GM20431 (cell line): ENCODE results near the gene RPS6KA3.
"Not testable (repeated sequence)": the region's sequence is repeated elsewhere in the genome, so short reads cannot be mapped to it uniquely, and the experiment has no call there.

Experiments used
- in situ Hi-C: fragments of 300-500 bp; cut with MseI, MboI; formaldehyde crosslinking; loops from one replicate; pipeline ENCODE4 v1.15.0; 2020; ENCODE audit warnings: low sequenced_read_pairs; ENCODE audit not compliant: unreplicated experiment

RPS6KA3 gene

GRCh38 chrX:20225488-20225833 is 41.2 kb downstream of the RPS6KA3 start:
- in situ Hi-C loops = no loop called here

- in situ Hi-C loops = no loop called here
Observed at GRCh38 chrX:20224814-20225487, 41.8 kb downstream of the RPS6KA3 start.

- in situ Hi-C loops = no loop called here
Observed at GRCh38 chrX:20221902-20222301, 44.8 kb downstream of the RPS6KA3 start.

- in situ Hi-C loops = no loop called here
Observed at GRCh38 chrX:20218836-20219505, 47.7 kb downstream of the RPS6KA3 start.

- in situ Hi-C loops = no loop called here
Observed at GRCh38 chrX:20217906-20218305, 48.8 kb downstream of the RPS6KA3 start.

GRCh38 chrX:20217271-20217670 is 49.4 kb downstream of the RPS6KA3 start:
- in situ Hi-C loops = no loop called here

- in situ Hi-C loops = no loop called here
Observed at GRCh38 chrX:20215565-20215964, 51.1 kb downstream of the RPS6KA3 start.

- in situ Hi-C loops = no loop called here
Observed at GRCh38 chrX:20212486-20213089, 54.1 kb downstream of the RPS6KA3 start.

GRCh38 chrX:20211261-20211786 is 55.4 kb downstream of the RPS6KA3 start:
- in situ Hi-C loops = no loop called here

- in situ Hi-C loops = no loop called here
Observed at GRCh38 chrX:20205927-20206708, 60.6 kb downstream of the RPS6KA3 start.

GRCh38 chrX:20204351-20204750 is 62.4 kb downstream of the RPS6KA3 start:
- in situ Hi-C loops = no loop called here

- in situ Hi-C loops = no loop called here
Observed at GRCh38 chrX:20197641-20198210, 69.0 kb downstream of the RPS6KA3 start.

GRCh38 chrX:20189171-20189570 is 77.5 kb downstream of the RPS6KA3 start:
- in situ Hi-C loops = no loop called here

GRCh38 chrX:20181598-20182329 is 84.9 kb downstream of the RPS6KA3 start:
- in situ Hi-C loops = no loop called here

- in situ Hi-C loops = no loop called here
Observed at GRCh38 chrX:20177093-20177492, 89.6 kb downstream of the RPS6KA3 start.

- in situ Hi-C loops = no loop called here
Observed at GRCh38 chrX:20173856-20174255, 92.9 kb downstream of the RPS6KA3 start.

- in situ Hi-C loops = no loop called here
Observed at GRCh38 chrX:20173313-20173712, 93.4 kb downstream of the RPS6KA3 start.

- in situ Hi-C loops = no loop called here
Observed at GRCh38 chrX:20171887-20172286, 94.8 kb downstream of the RPS6KA3 start.

- in situ Hi-C loops = not testable (repeated sequence)
Observed at GRCh38 chrX:20162516-20162915, 104.2 kb downstream of the RPS6KA3 start.
